Measurements from ENCODE around the gene LRP8. TPM values are rescaled to one million over a fixed set of nuclear protein-coding genes. Genes with fewer than 3 reads are reported as not detected.

The LRP8 gene
- total RNA-seq, 1 donor from 2014 or later, result 7.1 TPM

DNA sequence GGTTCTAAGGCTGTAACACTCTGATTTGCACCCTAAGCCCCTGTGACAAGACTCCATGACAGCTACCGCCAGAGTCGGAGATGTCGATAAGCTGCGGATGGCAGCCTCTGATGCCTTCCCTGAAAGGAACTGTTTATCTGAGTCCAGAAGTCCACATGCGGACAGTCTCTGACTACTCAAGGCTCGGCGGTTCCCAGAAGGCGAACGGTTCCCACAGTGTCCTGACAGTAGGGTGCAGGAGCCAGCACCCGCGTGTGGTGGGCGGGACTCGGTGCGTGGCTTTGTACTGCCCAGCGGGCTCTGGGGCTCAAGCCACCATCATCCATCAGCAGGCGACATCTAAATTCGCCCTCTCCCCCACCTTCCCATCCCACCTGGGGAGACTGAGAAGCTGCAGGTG lies 30.7 kb downstream of the LRP8 start:
- DNase-seq (ENCODE audit: low spot score), result no peak
- H3K27me3 Mint-ChIP-seq (ENCODE audit: low read depth), result no peaks in the 10 kb centered on the region
- no peaks in the 10 kb centered on the region for H3K36me3 Mint-ChIP-seq (ENCODE audit: low read depth)
- TF ChIP-seq, protein P1, sequence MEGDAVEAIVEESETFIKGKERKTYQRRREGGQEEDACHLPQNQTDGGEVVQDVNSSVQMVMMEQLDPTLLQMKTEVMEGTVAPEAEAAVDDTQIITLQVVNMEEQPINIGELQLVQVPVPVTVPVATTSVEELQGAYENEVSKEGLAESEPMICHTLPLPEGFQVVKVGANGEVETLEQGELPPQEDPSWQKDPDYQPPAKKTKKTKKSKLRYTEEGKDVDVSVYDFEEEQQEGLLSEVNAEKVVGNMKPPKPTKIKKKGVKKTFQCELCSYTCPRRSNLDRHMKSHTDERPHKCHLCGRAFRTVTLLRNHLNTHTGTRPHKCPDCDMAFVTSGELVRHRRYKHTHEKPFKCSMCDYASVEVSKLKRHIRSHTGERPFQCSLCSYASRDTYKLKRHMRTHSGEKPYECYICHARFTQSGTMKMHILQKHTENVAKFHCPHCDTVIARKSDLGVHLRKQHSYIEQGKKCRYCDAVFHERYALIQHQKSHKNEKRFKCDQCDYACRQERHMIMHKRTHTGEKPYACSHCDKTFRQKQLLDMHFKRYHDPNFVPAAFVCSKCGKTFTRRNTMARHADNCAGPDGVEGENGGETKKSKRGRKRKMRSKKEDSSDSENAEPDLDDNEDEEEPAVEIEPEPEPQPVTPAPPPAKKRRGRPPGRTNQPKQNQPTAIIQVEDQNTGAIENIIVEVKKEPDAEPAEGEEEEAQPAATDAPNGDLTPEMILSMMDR (IDR thresholded peaks at IDR 0.05), result no peak
- no peak overlapping the region for H3K4me3 Mint-ChIP-seq (ENCODE audit: unreplicated experiment)
- H3K4me1 Mint-ChIP-seq (ENCODE audit: low read depth), result peaks cover 34% of the 10 kb centered on the region
- no peak overlapping the region for H3K27ac Mint-ChIP-seq (ENCODE audit: unreplicated experiment)
- no peaks in the 10 kb centered on the region for H3K9me3 Mint-ChIP-seq (ENCODE audit: low read depth)

DNA sequence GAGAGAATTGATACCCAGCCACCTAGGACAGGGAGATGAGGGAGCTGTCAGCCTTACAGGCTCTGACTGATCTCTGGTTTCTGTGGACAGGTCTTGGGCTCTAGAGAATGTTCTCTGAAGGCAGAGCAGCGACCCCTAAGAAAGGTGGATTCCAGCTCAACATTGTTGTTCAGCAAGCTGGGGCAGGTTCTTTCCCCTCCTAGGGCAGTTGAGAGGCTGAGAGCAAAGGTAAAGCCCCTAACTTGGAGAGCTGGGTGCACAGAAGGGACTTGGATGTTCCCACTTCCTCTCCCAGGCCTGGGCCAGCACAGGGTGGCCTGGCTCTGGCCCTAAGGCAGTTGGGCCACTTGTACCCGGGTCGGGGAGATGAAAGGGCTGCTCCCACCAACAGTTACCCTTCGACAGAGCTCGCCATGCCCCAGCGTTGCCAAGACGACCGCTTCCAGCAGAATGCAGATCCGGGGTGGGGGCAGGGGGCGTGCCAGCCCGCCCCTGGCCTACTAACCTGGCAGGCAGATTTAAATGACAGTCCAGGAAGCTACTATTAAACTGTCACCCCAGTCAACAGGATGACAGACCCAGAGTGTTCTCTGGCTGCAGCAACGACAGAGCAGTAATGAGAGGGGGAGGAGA lies 31.6 kb downstream of the LRP8 start:
- TF ChIP-seq, protein P1 (IDR thresholded peaks at IDR 0.05), result no peak
- Mint-ChIP-seq H3K9me3 (ENCODE audit: low read depth) (no peaks in the 10 kb centered on the region), H3K4me1 (ENCODE audit: low read depth) (peaks cover 34% of the 10 kb centered on the region), H3K27me3 (ENCODE audit: low read depth) (no peaks in the 10 kb centered on the region), H3K27ac (ENCODE audit: unreplicated experiment) (no peak overlapping the region), H3K4me3 (ENCODE audit: unreplicated experiment) (no peak overlapping the region), H3K36me3 (ENCODE audit: low read depth) (no peaks in the 10 kb centered on the region)
- no peak for DNase-seq (ENCODE audit: low spot score)

DNA sequence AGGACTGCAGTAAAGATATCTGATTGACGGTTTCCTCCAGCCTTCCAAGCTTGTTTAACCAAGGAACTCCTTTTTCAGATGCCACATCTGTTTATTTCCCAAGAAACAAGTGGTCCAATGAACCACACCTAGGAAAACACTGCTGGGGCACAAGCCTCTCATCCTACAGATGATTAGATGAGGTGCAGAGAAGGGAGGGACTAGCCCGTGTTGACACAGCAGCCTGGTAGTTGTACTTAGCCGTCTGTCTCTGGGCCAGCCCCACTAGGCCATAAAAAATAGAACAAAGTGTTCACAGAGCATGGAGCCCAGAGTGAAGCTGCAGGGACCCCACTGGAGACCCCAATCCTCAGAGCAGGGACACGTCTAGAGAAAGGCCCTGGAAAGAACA lies 32.1 kb downstream of the LRP8 start:
- Mint-ChIP-seq H3K9me3 (ENCODE audit: low read depth) (no peaks in the 10 kb centered on the region), H3K4me1 (ENCODE audit: low read depth) (peaks cover 34% of the 10 kb centered on the region), H3K27ac (ENCODE audit: unreplicated experiment) (no peak overlapping the region), H3K27me3 (ENCODE audit: low read depth) (no peaks in the 10 kb centered on the region), H3K4me3 (ENCODE audit: unreplicated experiment) (no peak overlapping the region), H3K36me3 (ENCODE audit: low read depth) (no peaks in the 10 kb centered on the region)
- TF ChIP-seq, protein P1 (IDR thresholded peaks at IDR 0.05), result no peak
- DNase-seq (ENCODE audit: low spot score), result no peak

DNA sequence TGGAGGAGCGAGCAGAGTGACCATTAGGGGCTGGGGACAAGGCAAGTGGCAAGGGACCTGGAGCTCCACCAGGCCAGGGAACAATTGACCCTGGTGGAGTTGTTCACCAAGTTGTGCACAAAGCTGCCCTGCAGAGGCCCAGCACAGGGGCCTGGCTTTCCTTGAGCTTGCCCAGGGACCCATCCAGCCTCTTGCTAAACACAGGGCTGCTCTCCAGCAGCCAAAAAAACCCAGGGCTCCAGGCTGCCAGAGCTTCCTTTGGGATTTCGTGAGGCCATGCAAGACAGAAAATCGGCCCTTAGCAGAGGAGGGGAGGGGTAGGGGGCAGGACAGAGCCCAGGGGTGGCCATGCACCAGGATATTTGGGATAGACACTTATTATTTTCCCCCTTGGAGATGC lies 32.6 kb downstream of the LRP8 start:
- Mint-ChIP-seq H3K4me3 (ENCODE audit: unreplicated experiment) (no peak overlapping the region), H3K27ac (ENCODE audit: unreplicated experiment) (no peak overlapping the region), H3K27me3 (ENCODE audit: low read depth) (no peaks in the 10 kb centered on the region), H3K9me3 (ENCODE audit: low read depth) (no peaks in the 10 kb centered on the region), H3K4me1 (ENCODE audit: low read depth) (peaks cover 34% of the 10 kb centered on the region), H3K36me3 (ENCODE audit: low read depth) (no peaks in the 10 kb centered on the region)
- TF ChIP-seq, protein P1 (IDR thresholded peaks at IDR 0.05), result no peak
- no peak for DNase-seq (ENCODE audit: low spot score)

DNA sequence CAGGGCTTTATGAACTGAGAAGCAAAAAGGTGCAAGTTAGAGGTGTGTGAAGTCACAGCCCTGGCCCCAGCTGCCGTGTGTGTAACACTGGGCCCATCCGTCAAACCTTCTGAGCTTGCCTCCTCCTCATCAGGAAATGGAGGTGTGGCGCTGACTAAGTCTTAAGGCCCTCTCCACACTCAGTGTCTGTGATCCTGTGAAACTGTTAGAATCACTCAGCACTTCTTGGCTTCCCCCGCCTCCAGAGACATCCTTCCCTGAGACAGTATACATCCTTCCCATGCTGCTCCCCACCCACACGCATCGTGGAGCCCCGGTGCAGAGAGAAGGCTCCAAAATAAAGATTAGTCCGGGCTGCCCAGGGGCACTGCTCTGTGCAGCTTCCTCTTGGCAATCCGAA lies 33.3 kb downstream of the LRP8 start:
- no peak for DNase-seq (ENCODE audit: low spot score)
- H3K4me3 Mint-ChIP-seq (ENCODE audit: unreplicated experiment), result no peak overlapping the region
- H3K9me3 Mint-ChIP-seq (ENCODE audit: low read depth), result no peaks in the 10 kb centered on the region
- H3K36me3 Mint-ChIP-seq (ENCODE audit: low read depth), result no peaks in the 10 kb centered on the region
- H3K4me1 Mint-ChIP-seq (ENCODE audit: low read depth), result peaks cover 34% of the 10 kb centered on the region
- TF ChIP-seq, protein P1 (IDR thresholded peaks at IDR 0.05), result no peak
- H3K27me3 Mint-ChIP-seq (ENCODE audit: low read depth), result no peaks in the 10 kb centered on the region
- no peak overlapping the region for H3K27ac Mint-ChIP-seq (ENCODE audit: unreplicated experiment)

Data from chondrocyte (in vitro differentiated cells).